Panc1 (cell line): Measurements from ENCODE around the gene MTHFSD. TPM values are rescaled to one million over a fixed set of nuclear protein-coding genes. Genes with fewer than 3 reads are reported as not detected.

Experiments
- ATAC-seq: fragments of 200-7000 bp; cut with Tn5 transposase; 2 replicates; pipeline ENCODE4 v1.9.1; 2020; ENCODE audit warnings: mild to moderate bottlenecking, moderate library complexity
- BruUV-seq: library from RNA; stranded (reverse); fragments of 400-500 nt; replicated peaks from 2 replicates; lab custom pipeline; 2021; lab: Mats Ljungman, UMichigan
- CTCF ChIA-PET: fragments of 300-600 bp; sonication (Branson Sonifier 250); formaldehyde crosslinking; loops from one replicate; lab custom pipeline; 2022; ENCODE audit warnings: antibody characterized with exemption; lab: Charles Lee
- POLR2A ChIA-PET: fragments of 300-600 bp; sonication (Branson Sonifier 250); formaldehyde crosslinking; loops from one replicate; lab custom pipeline; 2022; ENCODE audit warnings: antibody characterized with exemption; lab: Charles Lee
- DNase-seq: peaks from one replicate; pipeline ENCODE4 v3.0.0-alpha.2; 2010; ENCODE audit warnings: low read depth, low spot score
- H3K27ac ChIP-seq: 2 replicates; pipeline ENCODE4 v1.5.1; 2011; ENCODE audit warnings: mild to moderate bottlenecking, low read length, inconsistent platforms
- H3K27me3 ChIP-seq: fragments of 200-500 bp; sonication (Bioruptor generic); 2 replicates; pipeline ENCODE4 v1.6.0; 2014; ENCODE audit warnings: low read length, inconsistent platforms; ENCODE audit not compliant: control insufficient read depth, insufficient read depth
- H3K36me3 ChIP-seq: fragments of 200-500 bp; sonication (Bioruptor generic); 2 replicates; pipeline ENCODE4 v1.5.1; 2014; ENCODE audit warnings: inconsistent platforms, mild to moderate bottlenecking, low read length, moderate library complexity; ENCODE audit not compliant: control insufficient read depth, insufficient read depth
- H3K4me1 ChIP-seq: 2 replicates; pipeline ENCODE4 v1.5.1; 2011; ENCODE audit warnings: inconsistent platforms, mild to moderate bottlenecking, low read length, moderate library complexity; ENCODE audit not compliant: control insufficient read depth, insufficient read depth
- H3K4me3 ChIP-seq, 2 experiments: 2 replicates each; pipeline ENCODE4 v1.5.1; 2011 to 2012; ENCODE audit warnings: low read depth in 2 of 2, low read length in 2 of 2, mild to moderate bottlenecking in 2 of 2, inconsistent platforms in 1 of 2, moderate library complexity in 1 of 2
- H3K9me3 ChIP-seq: fragments of 200-500 bp; sonication (Bioruptor generic); 2 replicates; pipeline ENCODE4 v1.5.1; 2014; ENCODE audit warnings: low read depth, mild to moderate bottlenecking, inconsistent platforms, low read length, moderate library complexity; ENCODE audit not compliant: control insufficient read depth, insufficient read depth
- POLR2AphosphoS5 ChIP-seq: IDR thresholded peaks from 2 replicates; pipeline ENCODE4 v1.6.1; 2012; ENCODE audit warnings: mild to moderate bottlenecking, low read depth, low read length, moderate library complexity
- SIN3A ChIP-seq: IDR thresholded peaks from 2 replicates; pipeline ENCODE4 v1.6.1; 2012; ENCODE audit warnings: low read depth, mild to moderate bottlenecking, low read length, moderate library complexity, borderline replicate concordance; ENCODE audit not compliant: insufficient read depth
- TCF7L2 ChIP-seq: IDR thresholded peaks from 2 replicates; pipeline ENCODE4 v1.6.1; 2011; ENCODE audit warnings: mild to moderate bottlenecking, low read depth, low read length, inconsistent platforms
- in situ Hi-C: cut with HindIII; loops from 2 replicates; pipeline ENCODE4 v1.10.0; 2016; ENCODE audit warnings: low sequenced_read_pairs, low pct_unique_long_range_greater_than_20kb
- intact Hi-C: fragments of 100-400 bp; cut with micrococcal nuclease; formaldehyde crosslinking; loops from one replicate; pipeline ENCODE4 v1.10.0; 2022; ENCODE audit not compliant: unreplicated experiment
- total RNA-seq: library from RNA; stranded (reverse); gene quantifications from one replicate; pipeline ENCODE4 v1.2.1, GENCODE V29; 2021; ENCODE audit not compliant: unreplicated experiment
- TF ChIP-seq, protein P1 (sequence below), 2 experiments: IDR thresholded peaks; 2 replicates each; pipeline ENCODE4 v1.6.1; 2011 to 2012; ENCODE audit warnings: low read depth in 2 of 2, control low read depth in 1 of 2, low read length in 1 of 2, mild to moderate bottlenecking in 1 of 2, moderate library complexity in 1 of 2; ENCODE audit not compliant: insufficient read depth in 1 of 2
- TF ChIP-seq, protein P2 (sequence below): fragments of 450-650 bp; IDR thresholded peaks from 2 replicates; pipeline ENCODE4 v1.5.1; 2017; ENCODE audit warnings: mild to moderate bottlenecking

Gene MTHFSD
- total RNA-seq, 1 experiment from 2014 or later: 16.5 TPM

DNA sequence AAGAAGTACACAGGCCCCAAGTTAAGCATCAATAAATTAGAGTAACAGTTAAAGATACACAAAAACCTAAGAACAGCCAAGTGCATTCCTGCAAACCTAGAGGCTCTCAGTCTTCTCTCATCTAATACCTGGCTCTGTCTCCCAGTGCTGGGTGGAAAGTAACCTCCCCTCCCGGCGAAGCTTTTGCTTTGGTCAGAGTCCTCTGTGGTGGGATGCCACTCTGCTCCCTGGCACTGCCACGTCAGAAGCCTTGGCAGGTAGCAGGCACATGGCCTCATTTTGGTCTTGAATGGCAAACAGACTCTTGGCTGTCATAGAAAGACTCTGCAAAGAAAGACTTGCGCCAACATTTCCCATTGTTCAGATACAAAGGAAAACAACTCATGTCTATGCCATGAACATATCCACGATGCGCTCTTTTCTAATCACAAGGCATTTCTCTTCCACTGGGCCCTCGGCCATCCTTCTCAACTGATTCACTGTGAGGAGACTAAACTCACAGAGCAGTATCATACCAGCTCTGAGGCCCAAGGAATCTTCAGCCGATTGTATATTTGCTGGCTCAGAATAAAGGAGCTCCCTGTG, 21.2 kb downstream of the MTHFSD start:
- CTCF ChIA-PET: no interaction called here
- ATAC-seq: no peak
- no TSS peak for BruUV-seq

DNA sequence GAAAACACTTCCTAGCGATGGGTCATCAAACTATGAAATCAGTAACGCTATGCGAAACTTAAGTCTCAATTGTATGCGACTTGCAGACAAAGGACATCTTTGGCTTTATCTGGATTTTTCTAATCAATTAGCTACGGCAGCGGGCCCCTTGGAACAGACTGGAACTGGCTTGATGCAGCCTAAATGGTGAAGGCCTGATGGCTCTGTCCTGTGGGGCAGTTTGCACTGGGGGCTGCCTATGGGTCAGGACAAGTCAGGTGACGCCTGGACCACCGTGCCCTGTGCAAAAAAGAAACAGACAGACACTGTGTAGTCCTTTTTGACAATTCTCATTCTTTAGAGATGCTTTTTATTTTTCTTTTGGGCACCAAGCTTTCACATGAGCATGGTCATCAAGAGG, 22.0 kb downstream of the MTHFSD start:
- in situ Hi-C loops: no loop called here
- ChIA-PET CTCF (no interaction called here), POLR2A (no interaction called here)
- ATAC-seq (no peak), DNase-seq (no peak)
- Histone ChIP-seq H3K4me3 (no peak overlapping the region), H3K4me1 (no peaks in the 10 kb centered on the region), H3K36me3 (no peaks in the 10 kb centered on the region), H3K27ac (no peak overlapping the region), H3K27me3 (no peaks in the 10 kb centered on the region), H3K9me3 (no peaks in the 10 kb centered on the region)
- intact Hi-C loops: no loop called here
- BruUV-seq: no TSS peak
- no peak for TF ChIP-seq POLR2AphosphoS5
- TF ChIP-seq, protein P1, sequence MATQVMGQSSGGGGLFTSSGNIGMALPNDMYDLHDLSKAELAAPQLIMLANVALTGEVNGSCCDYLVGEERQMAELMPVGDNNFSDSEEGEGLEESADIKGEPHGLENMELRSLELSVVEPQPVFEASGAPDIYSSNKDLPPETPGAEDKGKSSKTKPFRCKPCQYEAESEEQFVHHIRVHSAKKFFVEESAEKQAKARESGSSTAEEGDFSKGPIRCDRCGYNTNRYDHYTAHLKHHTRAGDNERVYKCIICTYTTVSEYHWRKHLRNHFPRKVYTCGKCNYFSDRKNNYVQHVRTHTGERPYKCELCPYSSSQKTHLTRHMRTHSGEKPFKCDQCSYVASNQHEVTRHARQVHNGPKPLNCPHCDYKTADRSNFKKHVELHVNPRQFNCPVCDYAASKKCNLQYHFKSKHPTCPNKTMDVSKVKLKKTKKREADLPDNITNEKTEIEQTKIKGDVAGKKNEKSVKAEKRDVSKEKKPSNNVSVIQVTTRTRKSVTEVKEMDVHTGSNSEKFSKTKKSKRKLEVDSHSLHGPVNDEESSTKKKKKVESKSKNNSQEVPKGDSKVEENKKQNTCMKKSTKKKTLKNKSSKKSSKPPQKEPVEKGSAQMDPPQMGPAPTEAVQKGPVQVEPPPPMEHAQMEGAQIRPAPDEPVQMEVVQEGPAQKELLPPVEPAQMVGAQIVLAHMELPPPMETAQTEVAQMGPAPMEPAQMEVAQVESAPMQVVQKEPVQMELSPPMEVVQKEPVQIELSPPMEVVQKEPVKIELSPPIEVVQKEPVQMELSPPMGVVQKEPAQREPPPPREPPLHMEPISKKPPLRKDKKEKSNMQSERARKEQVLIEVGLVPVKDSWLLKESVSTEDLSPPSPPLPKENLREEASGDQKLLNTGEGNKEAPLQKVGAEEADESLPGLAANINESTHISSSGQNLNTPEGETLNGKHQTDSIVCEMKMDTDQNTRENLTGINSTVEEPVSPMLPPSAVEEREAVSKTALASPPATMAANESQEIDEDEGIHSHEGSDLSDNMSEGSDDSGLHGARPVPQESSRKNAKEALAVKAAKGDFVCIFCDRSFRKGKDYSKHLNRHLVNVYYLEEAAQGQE (IDR thresholded peaks at IDR 0.05; ENCODE audit: insufficient read depth in 1 of 2, low read depth in 2 of 2, low read length in 1 of 2): no peak
- no peak for TF ChIP-seq TCF7L2
- TF ChIP-seq, protein P2, sequence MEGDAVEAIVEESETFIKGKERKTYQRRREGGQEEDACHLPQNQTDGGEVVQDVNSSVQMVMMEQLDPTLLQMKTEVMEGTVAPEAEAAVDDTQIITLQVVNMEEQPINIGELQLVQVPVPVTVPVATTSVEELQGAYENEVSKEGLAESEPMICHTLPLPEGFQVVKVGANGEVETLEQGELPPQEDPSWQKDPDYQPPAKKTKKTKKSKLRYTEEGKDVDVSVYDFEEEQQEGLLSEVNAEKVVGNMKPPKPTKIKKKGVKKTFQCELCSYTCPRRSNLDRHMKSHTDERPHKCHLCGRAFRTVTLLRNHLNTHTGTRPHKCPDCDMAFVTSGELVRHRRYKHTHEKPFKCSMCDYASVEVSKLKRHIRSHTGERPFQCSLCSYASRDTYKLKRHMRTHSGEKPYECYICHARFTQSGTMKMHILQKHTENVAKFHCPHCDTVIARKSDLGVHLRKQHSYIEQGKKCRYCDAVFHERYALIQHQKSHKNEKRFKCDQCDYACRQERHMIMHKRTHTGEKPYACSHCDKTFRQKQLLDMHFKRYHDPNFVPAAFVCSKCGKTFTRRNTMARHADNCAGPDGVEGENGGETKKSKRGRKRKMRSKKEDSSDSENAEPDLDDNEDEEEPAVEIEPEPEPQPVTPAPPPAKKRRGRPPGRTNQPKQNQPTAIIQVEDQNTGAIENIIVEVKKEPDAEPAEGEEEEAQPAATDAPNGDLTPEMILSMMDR: no peak
- no peak for TF ChIP-seq SIN3A

More for the DNA sequence above, 21.2 kb downstream of the MTHFSD start:
- intact Hi-C loops: no loop called here
- Histone ChIP-seq H3K9me3 (no peaks in the 10 kb centered on the region), H3K4me1 (no peaks in the 10 kb centered on the region), H3K4me3 (no peak overlapping the region), H3K36me3 (no peaks in the 10 kb centered on the region), H3K27ac (no peak overlapping the region), H3K27me3 (no peaks in the 10 kb centered on the region)
- in situ Hi-C loops: no loop called here
- DNase-seq: no peak
- TF ChIP-seq, protein P1 (IDR thresholded peaks at IDR 0.05; ENCODE audit: insufficient read depth in 1 of 2, low read depth in 2 of 2, low read length in 1 of 2): no peak
- TF ChIP-seq POLR2AphosphoS5 (no peak), SIN3A (no peak), TCF7L2 (no peak)
- TF ChIP-seq, protein P2: no peak
- POLR2A ChIA-PET: interaction anchor here (0.6 kb wide), 1 partner anchor 722 kb away, joined by 4 read pairs; no protein-coding TSS in a partner anchor
